Measurements from ENCODE around the gene NEK10.

The NEK10 gene

DNA sequence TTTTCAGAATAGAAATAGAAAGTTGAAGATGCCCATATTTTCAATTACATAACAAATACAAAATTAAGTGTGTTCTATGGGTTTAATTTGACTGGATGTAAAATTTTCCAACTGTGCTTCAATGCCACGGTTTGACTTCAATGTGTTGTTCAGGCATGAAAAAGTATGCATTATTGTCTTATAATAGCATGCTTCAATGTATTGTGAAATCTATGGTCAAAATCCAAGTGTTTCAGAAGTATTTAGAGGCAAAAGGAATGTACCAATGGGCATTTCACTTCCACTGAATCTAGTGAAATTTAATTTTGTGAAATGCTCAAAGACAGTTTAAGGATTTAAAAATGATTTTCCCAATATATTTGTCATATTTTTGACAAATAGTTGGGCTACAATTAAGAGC, 16.0 kb downstream of the NEK10 start:
- TF ChIP-seq, protein P1, sequence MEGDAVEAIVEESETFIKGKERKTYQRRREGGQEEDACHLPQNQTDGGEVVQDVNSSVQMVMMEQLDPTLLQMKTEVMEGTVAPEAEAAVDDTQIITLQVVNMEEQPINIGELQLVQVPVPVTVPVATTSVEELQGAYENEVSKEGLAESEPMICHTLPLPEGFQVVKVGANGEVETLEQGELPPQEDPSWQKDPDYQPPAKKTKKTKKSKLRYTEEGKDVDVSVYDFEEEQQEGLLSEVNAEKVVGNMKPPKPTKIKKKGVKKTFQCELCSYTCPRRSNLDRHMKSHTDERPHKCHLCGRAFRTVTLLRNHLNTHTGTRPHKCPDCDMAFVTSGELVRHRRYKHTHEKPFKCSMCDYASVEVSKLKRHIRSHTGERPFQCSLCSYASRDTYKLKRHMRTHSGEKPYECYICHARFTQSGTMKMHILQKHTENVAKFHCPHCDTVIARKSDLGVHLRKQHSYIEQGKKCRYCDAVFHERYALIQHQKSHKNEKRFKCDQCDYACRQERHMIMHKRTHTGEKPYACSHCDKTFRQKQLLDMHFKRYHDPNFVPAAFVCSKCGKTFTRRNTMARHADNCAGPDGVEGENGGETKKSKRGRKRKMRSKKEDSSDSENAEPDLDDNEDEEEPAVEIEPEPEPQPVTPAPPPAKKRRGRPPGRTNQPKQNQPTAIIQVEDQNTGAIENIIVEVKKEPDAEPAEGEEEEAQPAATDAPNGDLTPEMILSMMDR (IDR thresholded peaks at IDR 0.05; ENCODE audit: low read depth, low read length, missing control alignments): no peak

DNA sequence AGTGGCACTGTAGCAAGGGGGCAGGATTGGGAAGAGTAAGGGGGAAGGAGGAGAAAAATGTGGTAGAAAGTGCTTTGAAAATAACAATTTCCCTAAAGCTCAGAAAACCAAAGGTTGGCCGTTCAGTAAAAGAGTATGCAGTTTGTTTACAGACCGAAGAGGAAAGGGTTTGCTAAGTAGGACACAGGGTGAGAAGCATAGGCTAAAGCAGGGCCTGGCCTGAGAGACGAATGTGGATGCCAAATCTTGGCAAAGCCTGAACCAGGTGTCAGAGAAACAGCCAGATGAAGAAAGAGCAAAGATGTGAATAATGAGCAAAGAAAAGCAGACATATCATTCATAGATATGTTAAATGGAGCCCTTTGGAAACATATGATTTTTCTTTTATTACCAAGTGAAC, 17.1 kb downstream of the NEK10 start:
- no peak overlapping the region for H3K4me3 ChIP-seq (ENCODE audit: low read depth, low read length)
- TF ChIP-seq, protein P1 (IDR thresholded peaks at IDR 0.05; ENCODE audit: low read depth, low read length, missing control alignments): no peak

More for the DNA sequence above, 16.0 kb downstream of the NEK10 start:
- H3K4me3 ChIP-seq (ENCODE audit: low read depth, low read length): no peak overlapping the region
- no peak for DNase-seq (ENCODE audit: low read depth)

DNA sequence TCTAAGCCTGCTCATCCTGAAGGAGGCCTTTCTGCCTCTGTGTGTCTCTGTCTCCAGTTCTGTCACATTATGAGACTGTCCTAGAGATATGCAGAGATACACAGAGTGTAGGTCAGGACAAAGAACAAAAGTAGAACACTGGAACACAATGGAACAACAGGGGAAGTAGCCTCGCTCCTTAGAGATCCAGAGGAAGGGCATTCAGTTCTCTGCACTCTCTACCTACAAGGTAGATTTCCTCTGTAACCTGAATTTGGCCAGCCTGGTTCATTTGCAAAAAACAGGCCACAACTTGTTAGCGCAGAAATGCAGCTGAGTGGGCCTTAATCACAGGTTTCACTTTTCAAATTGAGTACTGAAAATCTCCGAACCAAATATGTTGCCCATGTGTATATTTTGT, 19.4 kb downstream of the NEK10 start:
- no peak overlapping the region for H3K4me3 ChIP-seq (ENCODE audit: low read depth, low read length)
- no peak for DNase-seq (ENCODE audit: low read depth)
- TF ChIP-seq, protein P1 (IDR thresholded peaks at IDR 0.05; ENCODE audit: low read depth, low read length, missing control alignments): no peak

More for the DNA sequence above, 17.1 kb downstream of the NEK10 start:
- DNase-seq (ENCODE audit: low read depth): no peak

DNA sequence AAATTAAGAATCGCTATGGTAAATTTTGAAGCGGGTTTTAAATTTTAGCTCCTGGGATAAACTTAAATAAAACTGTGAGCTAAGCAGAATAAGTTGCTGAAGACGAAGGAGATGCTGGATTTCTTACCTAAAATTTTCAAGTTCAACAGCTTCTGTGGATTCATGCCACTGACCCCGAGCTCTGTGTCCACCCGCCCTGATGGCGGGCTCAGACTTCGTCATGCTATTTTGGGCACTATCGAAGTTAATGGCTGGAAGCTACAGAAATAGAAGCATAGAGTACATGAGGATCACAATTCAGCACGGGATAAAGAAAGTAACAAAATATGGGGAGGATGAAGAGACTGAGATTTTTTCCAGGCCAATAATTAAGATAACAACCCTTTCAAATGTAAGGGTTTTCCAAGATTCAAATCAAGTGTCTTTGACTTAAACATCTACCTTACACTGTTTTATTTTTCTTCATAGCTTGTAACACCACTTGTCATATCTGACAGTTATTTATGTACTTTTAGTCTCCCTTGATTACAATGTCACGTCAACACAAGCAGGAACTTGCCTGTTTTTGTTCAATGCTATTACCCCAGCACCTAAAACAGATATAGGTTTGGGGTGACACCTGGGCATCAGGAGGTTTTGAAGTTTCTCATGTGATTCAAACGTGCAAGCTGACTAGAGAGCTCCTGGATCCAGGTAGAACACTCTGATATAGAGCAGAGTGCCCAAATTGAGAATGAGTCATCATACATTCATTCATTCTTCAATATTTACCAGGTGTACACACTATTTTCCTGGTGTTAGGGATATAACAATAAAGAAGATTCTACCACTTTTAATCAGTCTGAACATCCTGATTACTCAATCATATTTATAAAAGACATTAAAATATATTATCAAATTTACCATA, 23.0 kb downstream of the NEK10 start:
- no peak overlapping the region for H3K4me3 ChIP-seq (ENCODE audit: low read depth, low read length)
- no peak for DNase-seq (ENCODE audit: low read depth)
- TF ChIP-seq, protein P1 (IDR thresholded peaks at IDR 0.05; ENCODE audit: low read depth, low read length, missing control alignments): no peak

DNA sequence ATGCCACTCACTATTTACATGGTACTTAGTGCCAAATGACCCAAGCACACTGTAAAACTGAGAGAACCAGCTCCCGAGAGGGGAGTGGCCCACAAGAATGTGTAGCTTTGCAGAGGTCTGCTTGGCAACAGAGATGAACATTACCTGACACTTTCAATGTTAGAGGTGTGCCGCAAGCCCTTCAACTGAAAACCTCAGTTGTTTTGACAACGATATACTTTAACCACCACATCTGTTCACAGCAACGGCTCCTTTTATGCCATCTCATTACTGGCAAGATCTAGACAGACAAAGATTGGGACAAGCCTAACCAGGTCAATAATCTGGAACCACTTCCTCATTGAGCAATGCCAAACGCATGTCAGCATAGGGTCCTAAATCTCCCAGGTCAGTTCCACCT, 23.7 kb downstream of the NEK10 start:
- TF ChIP-seq, protein P1 (IDR thresholded peaks at IDR 0.05; ENCODE audit: low read depth, low read length, missing control alignments): no peak
- no peak for DNase-seq (ENCODE audit: low read depth)
- no peak overlapping the region for H3K4me3 ChIP-seq (ENCODE audit: low read depth, low read length)

DNA sequence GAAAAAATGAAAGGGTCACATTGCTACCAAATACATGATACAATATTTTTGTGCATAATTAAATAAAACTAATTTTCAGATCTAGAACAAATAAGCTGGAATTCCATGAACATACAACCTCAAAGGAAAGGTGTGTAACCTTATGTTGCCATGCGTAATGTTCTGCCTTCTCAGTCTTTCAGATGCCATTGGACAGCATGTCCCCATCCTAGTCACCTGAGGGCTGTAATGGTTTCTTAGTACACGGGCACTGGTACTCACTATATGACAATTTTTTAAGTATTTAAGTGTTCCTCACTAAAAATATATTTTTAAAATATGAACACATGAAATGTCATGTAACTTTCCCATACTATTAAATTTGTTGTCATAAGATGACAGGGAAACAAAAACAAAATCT, 24.1 kb downstream of the NEK10 start:
- no peak overlapping the region for H3K4me3 ChIP-seq (ENCODE audit: low read depth, low read length)
- no peak for DNase-seq (ENCODE audit: low read depth)
- TF ChIP-seq, protein P1 (IDR thresholded peaks at IDR 0.05; ENCODE audit: low read depth, low read length, missing control alignments): no peak

DNA sequence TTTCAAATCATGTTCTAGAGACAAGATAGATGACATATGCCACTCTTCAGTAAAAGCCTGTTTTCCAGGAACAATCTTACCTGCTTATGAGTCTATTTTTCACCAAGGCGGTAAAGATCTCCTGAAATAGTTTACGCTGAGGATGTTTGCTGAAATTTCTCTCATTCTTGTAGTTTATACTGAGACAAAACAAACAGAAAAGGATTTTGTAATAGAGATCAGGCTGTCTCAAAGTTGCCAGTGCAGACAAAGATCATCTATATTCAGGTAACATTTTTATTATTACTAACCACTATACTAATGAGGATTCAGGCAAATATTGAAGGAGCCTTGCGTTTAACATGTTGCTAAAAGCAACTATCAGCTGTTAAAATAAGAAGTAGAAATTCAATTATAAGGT, 25.0 kb downstream of the NEK10 start:
- no peak for DNase-seq (ENCODE audit: low read depth)
- TF ChIP-seq, protein P1 (IDR thresholded peaks at IDR 0.05; ENCODE audit: low read depth, low read length, missing control alignments): no peak
- H3K4me3 ChIP-seq (ENCODE audit: low read depth, low read length): no peak overlapping the region

Data from GM12864 (cell line).